BE2C (cell line): ENCODE results near the gene AAMP. TPM values are rescaled to one million over a fixed set of nuclear protein-coding genes. Genes with fewer than 3 reads are reported as not detected.
A peak's percentile ranks its signal among the peaks of the same experiment; 100 is the strongest.
"Not testable (repeated sequence)": the region's sequence is repeated elsewhere in the genome, so short reads cannot be mapped to it uniquely, and the experiment has no call there.

ENCODE experiments used
- DNase-seq: peaks from one replicate; pipeline ENCODE4 v3.0.0-alpha.2; 2020
- H3K27me3 ChIP-seq: fragments of 250-450 bp; sonication (Bioruptor Pico); 2 replicates; pipeline ENCODE4 v1.5.1; 2020; ENCODE audit warnings: mild to moderate bottlenecking
- H3K36me3 ChIP-seq: fragments of 250-450 bp; sonication (Bioruptor Pico); 2 replicates; pipeline ENCODE4 v1.5.1; 2020; ENCODE audit warnings: mild to moderate bottlenecking
- H3K4me1 ChIP-seq: fragments of 250-450 bp; sonication (Bioruptor Pico); 2 replicates; pipeline ENCODE4 v1.5.1; 2020
- H3K4me3 ChIP-seq: 2 replicates; pipeline ENCODE4 v1.5.1; 2011; ENCODE audit warnings: low read depth, low read length
- H3K9me3 ChIP-seq: fragments of 250-450 bp; sonication (Bioruptor Pico); 2 replicates; pipeline ENCODE4 v1.5.1; 2020
- CTCF ChIP-seq: IDR thresholded peaks from 2 replicates; pipeline ENCODE4 v1.5.1; 2012; ENCODE audit warnings: mild to moderate bottlenecking, low read depth, low read length
- polyA plus RNA-seq: library from polyadenylated mRNA; unstranded; fragments of >200 nt; gene quantifications from one replicate; pipeline ENCODE4 v1.2.1, GENCODE V29; 2012; ENCODE audit warnings: low read depth, missing spikeins; ENCODE audit not compliant: insufficient read length, insufficient read depth

AAMP gene, protein sequence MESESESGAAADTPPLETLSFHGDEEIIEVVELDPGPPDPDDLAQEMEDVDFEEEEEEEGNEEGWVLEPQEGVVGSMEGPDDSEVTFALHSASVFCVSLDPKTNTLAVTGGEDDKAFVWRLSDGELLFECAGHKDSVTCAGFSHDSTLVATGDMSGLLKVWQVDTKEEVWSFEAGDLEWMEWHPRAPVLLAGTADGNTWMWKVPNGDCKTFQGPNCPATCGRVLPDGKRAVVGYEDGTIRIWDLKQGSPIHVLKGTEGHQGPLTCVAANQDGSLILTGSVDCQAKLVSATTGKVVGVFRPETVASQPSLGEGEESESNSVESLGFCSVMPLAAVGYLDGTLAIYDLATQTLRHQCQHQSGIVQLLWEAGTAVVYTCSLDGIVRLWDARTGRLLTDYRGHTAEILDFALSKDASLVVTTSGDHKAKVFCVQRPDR
- polyA plus RNA-seq: 322 TPM

DNA sequence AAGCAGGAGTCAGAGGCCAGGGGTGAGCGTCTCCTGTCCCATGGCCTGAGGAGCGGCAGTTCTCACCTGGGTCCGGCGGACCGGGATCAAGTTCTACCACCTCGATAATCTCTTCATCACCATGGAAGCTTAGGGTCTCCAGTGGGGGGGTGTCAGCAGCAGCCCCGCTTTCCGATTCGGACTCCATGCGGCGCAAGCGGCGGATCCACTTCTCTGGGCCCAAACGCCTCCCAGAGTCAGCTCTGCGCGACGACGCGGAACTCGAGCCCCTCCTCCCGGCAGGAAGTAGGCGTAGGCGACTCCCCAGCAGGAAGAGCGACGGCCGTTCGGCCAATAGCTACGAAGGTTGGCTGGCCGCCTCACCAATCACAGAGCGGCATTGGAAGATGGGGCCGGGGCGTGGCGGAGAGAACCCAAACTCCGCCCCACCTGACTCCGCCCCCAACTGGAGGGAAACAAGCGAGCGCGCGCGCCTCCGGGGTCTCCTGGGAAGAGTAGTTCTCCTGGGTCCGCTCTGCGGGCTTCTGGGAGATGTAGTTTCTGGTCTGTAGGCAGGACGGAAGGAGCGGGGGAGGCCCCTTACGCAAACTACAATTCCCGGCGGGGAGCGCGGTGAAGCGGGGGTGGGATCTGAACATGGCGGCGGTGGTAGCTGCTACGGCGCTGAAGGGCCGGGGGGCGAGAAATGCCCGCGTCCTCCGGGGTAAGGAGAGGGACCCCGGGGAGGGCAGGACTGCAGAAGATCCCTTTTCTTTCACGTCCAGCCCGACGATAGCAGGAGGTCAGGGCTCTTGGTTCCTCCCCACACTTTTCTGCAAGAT lies at the start of gene AAMP, which contains the start of gene PNKD:
Gene AAMP (minus strand): TSS at position 238 of the 821 bp plus-strand sequence. CDS start 51 bp downstream, at position 187.
Gene PNKD (plus strand): TSS at position 620 of the 821 bp plus-strand sequence. CDS start 17 bp downstream, at position 637.
- Histone ChIP-seq H3K4me3 (peak within 1 kb of the TSS; percentile 99), H3K9me3 (no peaks in the 10 kb centered on the region), H3K4me1 (no peaks in the 10 kb centered on the region), H3K36me3 (peaks cover 14% of the 10 kb centered on the region), H3K27me3 (no peaks in the 10 kb centered on the region)
- peak; percentile 100 for DNase-seq
- no peak; the same call in 1 of the 2 replicates for TF ChIP-seq CTCF

- DNase-seq: no peak
- no peaks in the 10 kb centered on the region for H3K36me3 ChIP-seq
- H3K27me3 ChIP-seq: no peaks in the 10 kb centered on the region
- no peaks in the 10 kb centered on the region for H3K9me3 ChIP-seq
- H3K4me3 ChIP-seq: no peak overlapping the region
- H3K4me1 ChIP-seq: peaks cover 6% of the 10 kb centered on the region
- TF ChIP-seq CTCF: no peak
These were observed 48.3 kb upstream of the AAMP start for GRCh38 chr2:218318241-218318640.

DNA sequence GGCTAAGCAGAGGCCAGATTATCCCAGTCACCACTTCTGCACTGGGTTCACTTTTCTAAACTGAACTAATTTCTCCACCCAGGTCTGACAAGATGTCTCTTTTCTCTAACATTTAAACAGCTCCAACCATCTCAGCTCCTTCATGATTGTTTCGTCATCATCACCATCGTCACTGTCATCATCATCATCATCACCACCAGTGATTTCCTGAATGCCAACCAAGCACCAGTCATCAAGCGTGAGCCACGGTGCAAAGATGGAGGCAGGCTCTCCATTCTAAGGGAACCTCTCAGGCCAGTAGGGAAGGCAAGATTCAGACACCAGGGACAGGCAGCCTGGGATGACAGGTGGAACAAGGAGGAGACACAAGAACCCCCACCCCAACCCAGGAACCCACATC lies 47.9 kb upstream of the AAMP start:
- TF ChIP-seq CTCF: no peak
- Histone ChIP-seq H3K9me3 (no peaks in the 10 kb centered on the region), H3K27me3 (no peaks in the 10 kb centered on the region)

GRCh38 chr2:218317303-218317630 lies 47.3 kb upstream of the AAMP start:
- Histone ChIP-seq H3K4me1 (peaks cover 2% of the 10 kb centered on the region), H3K9me3 (no peaks in the 10 kb centered on the region), H3K4me3 (no peak overlapping the region), H3K27me3 (no peaks in the 10 kb centered on the region), H3K36me3 (no peaks in the 10 kb centered on the region)
- DNase-seq: no peak
- no peak for TF ChIP-seq CTCF

More for the DNA sequence above, 47.9 kb upstream of the AAMP start:
- H3K4me3 ChIP-seq: no peak overlapping the region
- no peak for DNase-seq
- H3K36me3 ChIP-seq: no peaks in the 10 kb centered on the region
- peaks cover 6% of the 10 kb centered on the region for H3K4me1 ChIP-seq

GRCh38 chr2:218315397-218315796 lies 45.5 kb upstream of the AAMP start:
- no peak for TF ChIP-seq CTCF
- H3K27me3 ChIP-seq: no peaks in the 10 kb centered on the region
- no peaks in the 10 kb centered on the region for H3K9me3 ChIP-seq
- no peaks in the 10 kb centered on the region for H3K36me3 ChIP-seq
- no peak overlapping the region for H3K4me3 ChIP-seq
- DNase-seq: no peak
- no peaks in the 10 kb centered on the region for H3K4me1 ChIP-seq

DNA sequence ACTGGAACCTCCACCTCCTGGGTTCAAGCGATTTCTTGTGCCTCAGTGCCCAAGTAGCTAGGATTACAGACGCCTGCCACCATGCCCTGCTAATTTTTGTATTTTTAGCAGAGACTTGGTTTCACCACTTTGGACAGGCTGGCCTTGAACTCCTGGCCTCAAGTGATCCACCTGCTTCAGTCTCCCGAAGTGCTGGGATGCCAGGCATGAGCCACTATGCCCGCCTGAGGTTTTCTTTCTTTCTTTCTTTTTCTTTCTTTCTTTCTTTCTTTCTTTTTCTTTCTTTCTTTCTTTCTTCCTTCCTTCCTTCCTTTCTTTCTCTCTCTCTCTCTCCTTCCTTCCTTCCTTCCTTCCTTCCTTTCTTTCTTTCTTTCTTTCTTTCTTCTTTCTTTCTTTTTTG lies 44.8 kb upstream of the AAMP start:
- not testable (repeated sequence) for H3K4me3 ChIP-seq, H3K9me3 ChIP-seq, H3K27me3 ChIP-seq, H3K36me3 ChIP-seq, DNase-seq, H3K4me1 ChIP-seq
